Left colon (tissue), 2 donors: ENCODE results near the gene SERGEF. TPM values are rescaled to one million over a fixed set of nuclear protein-coding genes. Genes with fewer than 3 reads are reported as not detected.

Experiments
- ATAC-seq: fragments of 200-7000 bp; cut with Tn5 transposase; one replicate; pipeline ENCODE4 v1.9.1; 2020; ENCODE audit warnings: mild to moderate bottlenecking, moderate library complexity
- DNase-seq, 2 donors: peaks; one replicate each; pipeline ENCODE4 v3.0.0-alpha.2; 2020
- intact Hi-C, 2 donors: fragments of 100-400 bp; cut with DNase I in 1 of 2; cut with micrococcal nuclease in 1 of 2; formaldehyde crosslinking; loops; one replicate each; pipeline versions ENCODE4 v1.11.2 to v1.14.0; 2022; cut with DNase I, micrococcal nuclease
- total RNA-seq, 2 donors: library from RNA; stranded (reverse); fragmentation: NEBNext Ultra II Directional; extraction: Animal tissue kit (Norgen Biotek cat#: 25700); gene quantifications; one replicate each; pipeline ENCODE4 v1.2.1, GENCODE V29; 2021
- donor health status: DM: no; HTN: no; CAD: no.
- donor health status: DM: yes; HTN: yes; CAD: no.

SERGEF gene
- total RNA-seq, 2 donors from 2014 or later, result 28.6 to 30.6 TPM

- intact Hi-C loops, result loop anchor here in 1 of 2 donors (10.0 kb wide), 1 partner anchor 246 kb away; no protein-coding TSS in a partner anchor
- no peak for DNase-seq
- ATAC-seq, result no peak
Measured at GRCh38 chr11:17738151-17738973, 274.5 kb downstream of the SERGEF start.

Other genes with a start within 250 kb of the SERGEF start
- gene TPH1, start 33.2 kb upstream of the SERGEF start, total RNA-seq, result 10 to 100 TPM; 13.9 to 14.6 TPM
- gene SAAL1, start 93.0 kb upstream of the SERGEF start, total RNA-seq, result 10 to 100 TPM; 10.3 to 10.6 TPM
- not detected for gene MRGPRX3, start 119.5 kb upstream of the SERGEF start, total RNA-seq
- not detected for gene MRGPRX4, start 159.8 kb upstream of the SERGEF start, total RNA-seq
- not detected for gene SAA4, start 223.8 kb upstream of the SERGEF start, total RNA-seq
- 1 to 10 TPM in 1 of 2 donors, under 1 TPM in 1; 0.58 to 1.1 TPM for gene SAA2, start 235.6 kb upstream of the SERGEF start, total RNA-seq